ENCODE results near the gene KIF16B.

The KIF16B gene

DNA sequence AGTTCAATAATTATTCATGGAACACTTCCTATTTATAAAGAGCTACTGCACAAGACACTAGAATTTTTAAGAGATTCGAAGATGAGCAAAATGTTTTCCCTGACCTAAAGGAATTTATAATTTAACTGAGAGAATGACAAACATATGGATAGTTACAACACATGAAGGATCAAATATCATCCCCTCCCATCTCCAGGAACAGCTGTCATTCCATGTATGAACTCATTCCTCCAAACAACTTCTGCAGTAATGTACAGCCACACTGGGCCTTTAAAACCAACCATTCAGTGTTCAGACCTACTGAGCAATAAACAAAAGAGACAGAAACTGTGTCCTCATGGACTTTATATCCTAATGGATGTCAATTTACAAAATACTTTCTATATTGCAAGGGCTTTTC, 87.8 kb downstream of the KIF16B start:
- DNase-seq (ENCODE audit: low read depth in 1 of 2, low spot score in 1 of 2): no peak

DNA sequence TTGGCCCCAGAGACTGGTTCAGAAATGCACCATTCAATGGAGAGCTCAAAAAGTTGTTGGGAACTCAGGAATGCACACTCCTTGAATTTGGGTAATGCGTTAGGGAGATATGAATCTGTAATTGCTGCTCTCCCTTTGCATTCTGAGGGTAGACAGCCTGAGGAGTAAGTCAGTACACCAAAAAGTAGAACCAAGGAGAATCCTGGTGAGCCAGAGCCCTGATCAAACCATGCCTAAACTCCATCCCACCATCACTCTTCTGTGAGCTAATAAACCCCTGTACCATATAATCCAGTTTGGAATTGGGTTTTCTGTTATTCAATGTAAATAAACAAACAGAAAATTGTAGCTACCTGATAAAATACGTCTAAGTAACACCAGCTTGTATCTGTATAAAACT, 90.2 kb downstream of the KIF16B start:
- DNase-seq (ENCODE audit: low read depth in 1 of 2, low spot score in 1 of 2): no peak

DNA sequence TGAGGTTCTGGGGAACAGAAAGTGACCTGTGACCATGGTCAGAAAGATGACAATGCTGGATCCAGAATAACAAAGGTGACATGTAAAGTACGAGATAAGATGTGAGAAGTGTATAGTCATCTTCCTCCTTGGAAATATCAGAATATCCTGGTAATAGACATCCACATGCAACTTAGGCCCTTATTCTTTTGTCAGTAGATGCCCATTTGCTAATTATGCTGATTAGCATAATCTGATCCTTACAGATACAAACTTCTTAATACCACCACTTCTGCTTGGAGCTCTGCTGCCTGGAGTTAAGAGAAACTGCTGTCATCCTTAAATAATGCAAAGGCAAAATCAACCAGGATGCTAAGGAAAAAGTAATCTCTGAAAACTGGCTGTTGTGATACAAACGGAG, 91.3 kb downstream of the KIF16B start:
- no peak for DNase-seq (ENCODE audit: low read depth in 1 of 2, low spot score in 1 of 2)

DNA sequence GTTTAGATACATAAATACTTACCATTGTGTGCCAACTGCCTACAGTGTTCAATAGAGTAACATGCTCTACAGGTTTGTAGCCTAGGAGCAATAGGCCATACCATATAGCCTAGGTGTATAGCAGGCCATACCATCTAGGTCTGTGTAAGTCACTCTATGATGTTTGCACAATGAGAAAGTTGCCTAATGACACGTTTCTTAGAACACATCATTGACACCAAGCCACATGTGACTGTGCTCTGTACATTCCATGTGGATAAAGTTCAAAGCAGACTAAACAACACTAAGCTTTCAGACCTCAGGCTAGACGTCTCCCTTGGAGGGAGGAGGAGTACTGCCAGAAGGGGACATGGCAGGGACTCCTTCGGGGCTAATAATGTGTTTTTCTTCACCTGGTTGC, 93.6 kb downstream of the KIF16B start:
- DNase-seq (ENCODE audit: low read depth in 1 of 2, low spot score in 1 of 2): no peak

DNA sequence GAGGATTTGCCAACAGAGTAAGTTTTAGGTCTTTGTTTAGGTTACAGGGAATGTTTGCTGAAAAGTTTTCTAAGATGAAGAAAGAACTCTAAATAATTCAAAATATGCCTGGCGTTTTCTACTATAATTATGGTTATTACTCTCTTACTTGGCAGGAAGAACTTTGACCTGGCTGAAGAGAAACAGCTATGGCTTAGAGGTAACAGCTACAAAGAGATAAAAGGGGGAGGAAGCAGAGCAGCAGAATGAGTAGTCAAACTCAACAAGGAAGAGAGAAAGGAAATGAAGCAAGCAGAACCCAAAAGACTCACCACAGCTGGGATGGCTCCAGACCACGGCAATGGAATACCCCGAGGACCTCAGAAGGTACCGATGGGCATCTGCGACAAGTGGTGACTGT, 95.6 kb downstream of the KIF16B start:
- no peak for DNase-seq (ENCODE audit: low read depth in 1 of 2, low spot score in 1 of 2)

DNA sequence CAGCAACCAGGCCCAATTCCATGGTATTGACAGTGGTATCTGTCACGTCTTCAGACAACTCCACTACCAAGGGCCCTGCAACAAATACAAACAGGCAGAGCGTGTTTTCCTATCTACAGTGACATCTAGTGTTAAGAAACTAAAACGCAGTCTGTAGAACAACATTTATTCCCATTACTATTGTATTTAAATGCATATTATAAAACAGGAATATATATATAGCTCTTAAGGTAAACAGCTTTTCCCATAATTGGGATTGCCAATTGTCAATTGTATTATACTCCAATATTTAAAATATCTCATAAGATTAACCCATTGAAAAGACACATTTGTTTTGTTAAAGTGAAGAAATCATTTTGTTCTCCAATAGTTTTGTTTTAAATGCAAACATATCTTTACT, 97.2 kb downstream of the KIF16B start:
- no peak for DNase-seq (ENCODE audit: low read depth in 1 of 2, low spot score in 1 of 2)

DNA sequence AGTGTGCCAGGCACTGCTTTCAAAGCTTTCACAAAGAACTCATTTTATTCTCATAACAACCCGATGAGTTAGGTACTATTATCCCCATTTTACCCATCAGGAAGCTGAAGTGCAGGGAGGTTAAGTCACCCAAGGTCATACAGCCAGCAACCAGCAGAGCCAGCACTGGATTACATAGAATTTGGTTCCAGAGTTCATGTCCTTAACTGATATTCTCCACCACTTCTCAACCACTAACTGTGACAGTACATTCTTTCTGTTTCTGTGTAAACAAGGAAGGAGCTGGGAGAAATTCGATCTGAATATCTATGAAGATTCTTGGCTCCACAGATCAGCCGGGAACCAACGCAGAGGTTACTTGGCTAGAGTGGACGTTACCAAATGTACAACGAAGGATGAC, 98.0 kb downstream of the KIF16B start:
- no peak for DNase-seq (ENCODE audit: low read depth in 1 of 2, low spot score in 1 of 2)

DNA sequence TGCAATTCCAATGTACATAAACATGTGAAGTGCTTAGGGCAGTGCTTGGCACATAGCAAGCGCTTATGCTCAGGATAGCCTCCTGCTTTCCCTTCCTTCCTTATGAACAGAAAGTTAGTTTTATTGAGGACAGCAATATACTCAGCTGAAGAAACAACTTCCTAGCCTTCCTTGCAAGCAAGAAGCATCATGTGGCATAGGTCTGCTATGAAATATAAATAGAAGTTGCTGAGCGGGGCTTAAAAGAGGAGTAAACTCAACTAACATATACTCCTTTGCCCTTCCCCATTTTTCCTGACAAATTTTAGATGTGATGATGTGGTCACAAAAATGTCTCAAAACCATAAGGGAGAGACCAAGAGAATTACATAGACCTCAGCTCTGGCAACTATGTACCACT, 98.9 kb downstream of the KIF16B start:
- no peak for DNase-seq (ENCODE audit: low read depth in 1 of 2, low spot score in 1 of 2)

DNA sequence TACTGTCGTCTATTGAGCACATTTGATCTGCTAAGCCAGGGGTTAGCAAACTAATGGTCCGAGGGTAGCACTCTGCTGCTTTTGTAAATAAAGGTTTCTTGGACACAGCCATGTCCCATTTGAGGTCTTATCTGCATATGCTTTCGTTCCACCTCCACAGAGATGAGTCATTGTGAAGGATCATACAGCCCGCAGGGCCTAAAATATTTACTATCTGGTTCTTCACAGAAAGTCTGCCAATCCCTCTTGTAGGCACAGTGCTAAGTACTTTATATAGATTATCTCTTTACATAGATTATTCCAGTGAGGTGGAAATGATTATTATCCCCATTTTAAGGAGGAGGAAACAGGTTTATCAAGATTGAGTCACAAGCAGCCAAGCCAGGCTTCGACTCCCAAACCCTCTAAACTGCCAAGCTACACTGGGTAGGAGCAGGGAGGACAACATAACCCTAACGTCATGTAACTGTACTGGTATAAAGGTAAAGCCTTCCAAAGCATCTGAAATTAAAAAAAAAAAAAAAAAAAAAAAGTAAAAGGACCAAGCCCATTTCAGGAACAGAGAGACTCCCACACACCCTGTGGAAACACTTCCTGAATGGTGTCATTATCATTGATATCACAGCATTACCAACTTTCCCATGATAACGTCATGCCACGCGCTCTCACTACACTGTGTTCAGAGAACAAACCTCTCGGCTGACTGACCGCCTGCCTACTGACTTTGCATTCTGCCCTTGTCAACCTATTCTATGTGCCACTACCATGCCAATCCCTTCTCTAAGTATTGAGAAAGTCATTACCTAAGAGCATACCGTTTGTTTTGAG, 101.0 kb downstream of the KIF16B start:
- DNase-seq (ENCODE audit: low read depth in 1 of 2, low spot score in 1 of 2): no peak

DNA sequence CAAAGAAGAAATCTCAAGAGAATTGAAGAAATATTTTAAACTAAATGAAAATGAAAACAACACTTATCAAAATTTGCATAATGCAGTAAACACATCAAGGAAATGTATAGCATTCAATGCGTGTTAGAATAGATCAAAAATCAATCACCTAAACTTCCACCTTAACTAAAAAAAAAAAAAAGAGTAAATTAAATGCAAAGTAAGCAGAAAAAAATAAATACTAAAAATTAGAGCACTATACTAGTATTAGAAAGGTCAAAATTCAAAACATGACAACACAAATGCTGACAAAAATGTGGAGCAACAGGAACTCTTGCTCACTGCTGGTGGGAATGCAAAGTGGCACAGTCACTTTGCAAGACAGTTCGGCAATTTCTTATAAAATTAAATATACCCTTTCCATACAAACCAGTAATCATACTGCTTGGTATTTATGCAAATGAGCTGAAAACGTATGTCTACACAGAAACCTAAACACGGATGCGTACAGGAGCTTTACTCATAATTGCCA, 103.8 kb downstream of the KIF16B start:
- no peak for DNase-seq (ENCODE audit: low read depth in 1 of 2, low spot score in 1 of 2)

DNA sequence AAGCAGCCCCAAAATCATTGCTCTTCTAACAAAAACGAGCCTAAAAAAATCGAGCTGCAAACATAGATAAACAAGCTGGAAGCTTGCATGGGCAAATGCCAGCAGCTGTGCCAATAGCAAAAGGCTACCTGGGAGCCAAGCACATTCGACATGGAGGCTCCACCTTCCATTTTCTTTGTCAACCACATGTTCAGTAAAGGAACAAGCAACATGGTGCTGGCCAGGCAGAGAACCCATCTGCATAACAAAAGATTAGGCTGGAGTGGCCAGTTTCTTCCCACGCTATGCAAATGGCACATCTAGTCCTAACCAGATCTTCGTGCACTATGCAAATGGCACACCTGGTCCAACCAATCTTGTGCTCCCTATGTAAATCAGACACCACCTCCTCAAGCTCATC, 110.5 kb downstream of the KIF16B start:
- DNase-seq (ENCODE audit: low read depth in 1 of 2, low spot score in 1 of 2): no peak

DNA sequence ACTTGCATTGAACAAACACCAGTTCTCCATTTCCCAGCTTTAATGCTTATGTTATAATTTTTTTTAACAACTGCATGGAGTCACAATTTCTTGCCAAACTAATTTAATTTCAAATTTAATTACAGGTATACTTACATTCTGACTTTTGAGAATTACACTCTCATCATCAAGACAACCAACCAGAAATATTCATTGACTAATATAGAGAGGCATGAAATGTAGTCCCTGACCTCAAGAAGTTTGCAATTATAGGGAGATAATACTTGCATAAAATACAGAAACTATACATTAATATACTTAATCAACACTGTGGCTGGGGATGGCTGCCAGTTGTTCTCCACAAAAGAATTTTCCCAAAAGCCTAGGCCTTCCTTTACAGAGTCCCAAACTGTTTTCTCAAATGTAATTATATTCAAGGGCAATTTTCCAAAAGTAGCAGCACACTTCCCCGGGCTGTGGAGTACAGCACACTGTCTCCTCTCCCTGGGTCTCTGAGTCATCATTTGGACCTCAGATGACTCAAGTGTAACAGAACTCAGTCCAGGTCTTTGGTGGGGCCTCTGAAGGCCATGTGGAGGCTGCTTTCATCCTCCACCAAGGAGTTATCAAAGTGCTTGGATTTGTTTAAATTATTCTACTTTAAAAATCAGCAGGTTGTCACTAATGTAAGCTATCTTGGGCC, 114.1 kb downstream of the KIF16B start:
- DNase-seq (ENCODE audit: low read depth in 1 of 2, low spot score in 1 of 2): no peak

DNA sequence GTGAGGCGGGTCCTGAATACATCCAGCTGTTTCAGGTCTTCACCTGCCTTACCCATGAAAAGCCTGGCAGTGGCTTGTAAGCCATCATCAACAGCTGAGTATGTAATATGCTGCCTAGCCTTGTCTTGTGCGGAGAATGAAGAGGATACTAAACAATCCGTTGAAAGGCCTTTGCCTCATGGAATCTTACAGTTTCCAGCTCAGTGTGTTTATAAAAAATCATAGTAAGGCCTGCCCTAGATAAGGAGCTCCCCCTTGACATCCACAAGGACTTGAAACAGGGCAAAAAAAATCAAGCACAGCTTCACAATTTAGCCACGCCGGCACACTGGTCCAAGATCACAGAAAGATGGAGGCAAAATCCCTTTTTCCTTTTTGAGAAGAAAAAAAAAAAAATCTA, 115.7 kb downstream of the KIF16B start:
- no peak for DNase-seq (ENCODE audit: low read depth in 1 of 2, low spot score in 1 of 2)

DNA sequence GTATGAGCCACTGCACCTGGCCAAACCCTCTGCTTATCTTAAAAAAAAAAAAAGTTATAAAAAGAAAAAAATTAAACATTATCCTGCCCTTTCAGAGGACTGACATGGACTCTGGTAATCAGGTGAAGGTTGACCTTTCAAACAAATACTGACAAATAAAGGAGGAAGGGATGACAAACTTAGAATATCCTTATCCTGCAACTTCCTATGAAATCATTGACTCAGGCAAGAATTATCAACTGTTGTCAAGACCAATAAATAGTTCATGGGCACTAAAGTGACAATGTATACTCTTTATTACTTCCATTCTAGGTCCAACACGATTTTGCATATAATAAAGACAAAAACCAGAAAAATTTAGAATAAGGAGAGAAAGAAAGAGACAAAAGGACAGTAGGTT, 117.9 kb downstream of the KIF16B start:
- no peak for DNase-seq (ENCODE audit: low read depth in 1 of 2, low spot score in 1 of 2)

DNA sequence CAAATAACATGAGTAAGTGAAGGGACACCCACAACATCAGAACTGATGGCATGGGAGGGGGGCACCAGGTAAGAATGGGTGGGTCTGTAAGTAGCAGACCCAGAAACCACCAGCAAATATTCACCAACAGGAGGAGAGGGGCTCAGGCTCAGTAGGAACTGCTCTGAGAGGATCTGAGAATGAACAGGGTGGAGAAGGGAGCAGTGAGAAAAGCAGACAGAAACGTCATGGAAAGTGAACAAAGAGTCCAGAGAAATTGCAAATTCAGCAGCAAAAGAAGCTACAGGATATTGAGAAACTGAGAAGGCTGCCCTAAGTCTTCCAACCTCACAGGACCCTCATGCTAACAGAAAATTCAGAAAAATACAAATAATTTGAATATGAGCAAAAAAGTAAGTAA, 121.3 kb downstream of the KIF16B start:
- DNase-seq (ENCODE audit: low read depth in 1 of 2, low spot score in 1 of 2): no peak

DNA sequence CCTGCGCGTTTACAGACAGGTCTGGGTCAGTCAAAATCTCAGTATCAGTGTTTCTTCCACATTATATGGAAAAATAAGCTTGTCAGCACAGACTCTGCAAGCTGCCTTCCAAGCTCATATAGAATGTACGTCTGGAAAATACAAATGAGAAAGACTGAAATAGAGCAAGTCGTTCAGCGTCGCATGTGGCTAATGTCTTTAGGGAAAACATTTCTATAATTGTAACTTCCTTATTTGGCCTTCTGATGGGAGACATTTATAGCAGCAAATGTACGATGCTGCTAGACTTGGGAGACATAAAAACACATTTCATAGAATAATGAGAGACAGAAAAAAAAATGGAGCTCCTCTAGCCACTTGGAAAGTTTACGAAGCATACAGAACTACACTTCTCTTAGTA, 122.2 kb downstream of the KIF16B start:
- DNase-seq (ENCODE audit: low read depth in 1 of 2, low spot score in 1 of 2): no peak

DNA sequence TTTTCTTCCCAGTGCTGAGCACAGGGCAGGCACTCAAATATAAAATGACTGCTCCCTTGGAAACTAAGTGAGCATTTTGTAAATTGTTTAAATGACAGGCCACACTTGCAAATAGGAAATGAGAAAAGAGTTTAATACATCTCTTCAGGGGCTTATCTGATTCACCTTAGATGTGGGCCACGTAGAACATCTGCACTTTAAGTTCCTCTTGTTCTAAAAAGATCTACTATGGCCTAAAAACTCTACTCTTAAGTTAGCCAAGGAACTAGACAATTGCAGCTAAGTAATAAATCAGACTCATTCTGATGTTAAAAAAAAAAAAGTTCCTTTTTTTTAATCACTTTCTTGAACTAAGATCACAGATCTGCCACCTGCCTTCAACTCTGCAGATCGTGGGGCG, 126.3 kb downstream of the KIF16B start:
- no peak for DNase-seq (ENCODE audit: low read depth in 1 of 2, low spot score in 1 of 2)

DNA sequence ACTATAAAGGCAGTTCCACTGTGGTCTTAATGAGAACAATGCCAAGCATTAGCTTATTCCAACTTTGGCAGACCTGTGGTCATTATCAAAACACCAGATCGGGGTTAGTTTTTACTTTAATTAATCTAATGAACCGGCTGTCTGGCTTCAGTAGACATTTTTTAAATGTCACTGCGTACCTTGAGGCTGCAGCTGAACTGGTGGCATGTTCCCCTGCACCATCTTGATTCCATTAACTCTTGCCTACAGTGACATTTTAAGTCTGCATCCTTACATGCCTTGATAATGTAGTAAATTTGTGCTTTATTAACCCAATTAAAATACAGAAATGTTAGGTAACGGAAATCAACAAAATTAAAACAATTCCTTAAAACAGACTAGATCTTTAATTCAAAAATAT, 127.0 kb downstream of the KIF16B start:
- no peak for DNase-seq (ENCODE audit: low read depth in 1 of 2, low spot score in 1 of 2)

DNA sequence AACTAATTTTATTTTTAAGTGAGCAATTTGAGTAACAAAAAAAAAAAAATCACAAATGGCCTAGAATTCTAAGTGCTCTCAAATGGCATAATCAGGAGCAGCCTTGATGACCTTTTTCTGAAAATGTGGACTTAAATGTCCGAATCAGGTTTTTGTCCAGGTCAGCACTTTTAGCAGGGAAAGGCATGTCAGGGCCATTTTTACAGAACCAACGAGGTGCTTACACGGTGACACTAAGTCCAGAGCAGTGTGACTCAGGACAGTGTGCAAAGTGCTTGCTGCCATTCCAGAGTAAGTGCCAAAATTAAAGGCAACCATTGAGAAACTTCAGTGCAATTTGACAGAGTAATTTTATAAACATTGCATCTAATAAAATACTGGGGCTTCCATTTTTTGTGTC, 127.8 kb downstream of the KIF16B start:
- DNase-seq (ENCODE audit: low read depth in 1 of 2, low spot score in 1 of 2): no peak

DNA sequence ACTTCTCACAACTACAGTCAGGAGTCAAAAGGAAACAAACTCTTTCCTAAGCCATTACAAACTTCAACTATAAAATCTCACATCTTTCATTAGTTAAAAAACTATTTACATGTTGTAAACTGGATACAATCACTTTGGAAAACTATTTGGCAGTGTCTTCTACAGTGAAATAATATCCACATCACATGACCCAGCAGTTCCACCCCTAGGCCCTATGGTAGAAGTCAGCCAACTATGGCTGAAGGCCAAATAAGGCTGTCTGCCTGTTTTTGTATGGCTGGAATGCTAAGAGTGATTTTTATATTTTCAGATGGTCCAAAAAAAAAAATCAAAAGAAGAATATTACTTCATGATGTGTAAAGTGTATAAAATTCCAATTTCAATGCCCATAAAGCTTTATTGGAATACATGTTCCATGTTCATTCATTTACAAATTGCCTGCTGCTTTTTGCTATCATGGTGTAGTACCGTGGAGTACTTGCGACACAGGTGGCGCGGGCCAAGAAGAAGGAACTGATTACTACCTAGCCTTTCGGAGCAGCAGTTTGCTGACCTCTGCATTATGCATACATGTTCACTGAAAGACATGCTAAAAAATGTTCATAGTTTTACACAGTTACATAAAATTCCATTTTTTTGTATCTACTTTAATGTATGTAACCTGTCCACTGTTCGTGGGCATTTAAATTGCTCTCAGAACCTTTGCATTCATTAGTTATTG, 129.0 kb downstream of the KIF16B start:
- no peak for DNase-seq (ENCODE audit: low read depth in 1 of 2, low spot score in 1 of 2)

DNA sequence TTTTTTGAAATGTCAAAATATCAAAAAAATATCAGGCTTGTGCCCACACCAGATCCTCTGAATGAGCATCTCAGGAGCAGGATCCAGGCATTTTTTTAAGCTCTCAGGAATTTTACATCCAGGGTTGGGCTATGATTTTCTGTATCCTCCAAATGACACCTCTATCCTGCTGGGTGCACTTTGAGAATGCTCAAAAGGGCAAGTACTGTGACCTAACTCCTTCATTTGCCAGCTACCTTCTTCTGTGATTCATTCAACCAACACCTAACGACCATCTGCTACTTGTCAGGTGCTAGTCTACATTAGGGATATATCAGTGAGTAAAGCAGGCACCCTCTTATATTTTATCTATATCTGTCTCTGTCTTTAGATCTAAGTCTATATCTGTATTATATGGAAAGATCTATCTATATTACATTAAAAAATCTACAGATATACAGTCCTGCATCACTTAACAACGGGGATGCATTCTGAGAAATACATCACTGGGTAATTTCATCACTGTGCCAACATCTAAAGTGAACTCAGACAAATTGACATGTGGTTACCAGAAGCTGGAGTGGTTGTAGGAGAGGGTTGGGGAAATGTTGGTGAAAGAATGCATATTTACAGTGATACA, 131.6 kb downstream of the KIF16B start:
- DNase-seq (ENCODE audit: low read depth in 1 of 2, low spot score in 1 of 2): no peak

DNA sequence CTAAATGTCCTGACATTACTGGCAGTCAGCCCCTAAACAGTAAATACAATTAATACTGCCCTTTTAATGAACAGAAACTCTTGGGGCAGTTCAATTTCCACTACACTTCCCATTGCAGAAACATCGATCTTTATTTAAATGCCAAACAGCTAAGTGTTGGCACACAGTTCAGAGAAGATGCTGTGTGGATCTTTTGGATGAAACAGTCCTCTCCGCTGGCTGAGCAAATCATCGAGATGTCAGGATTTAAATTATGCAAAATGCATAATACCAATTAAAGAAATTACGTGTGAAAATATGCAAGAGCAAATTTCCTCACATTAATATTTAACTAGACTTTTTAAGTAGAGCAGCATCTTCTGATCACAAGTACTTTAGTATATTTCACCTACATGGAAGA, 132.6 kb downstream of the KIF16B start:
- no peak for DNase-seq (ENCODE audit: low read depth in 1 of 2, low spot score in 1 of 2)
